Transverse colon (tissue), 4 donors: ENCODE data around the gene RAPGEF3. TPM values are rescaled to one million over a fixed set of nuclear protein-coding genes. Genes with fewer than 3 reads are reported as not detected.

Experiments used
- DNase-seq: peaks from one replicate; pipeline ENCODE4 v3.0.0-alpha.2; 2019
- H3K27ac ChIP-seq, 4 donors: fragments of 200-600 bp; sonication (generic); 2 replicates each; pipeline ENCODE4 v1.5.1; 2016 to 2018; ENCODE audit warnings: inconsistent platforms in 4 of 4
- H3K27me3 ChIP-seq: fragments of 200-600 bp; sonication (generic); 2 replicates; pipeline ENCODE4 v1.5.1; 2017; ENCODE audit warnings: inconsistent platforms
- H3K36me3 ChIP-seq, 4 donors: fragments of 200-600 bp; sonication (generic); 2 replicates each; pipeline ENCODE4 v1.5.1; 2017 to 2019; ENCODE audit warnings: inconsistent platforms in 4 of 4
- H3K4me1 ChIP-seq, 4 donors: fragments of 200-600 bp; sonication (generic); 2 replicates each; pipeline ENCODE4 v1.5.1; 2017 to 2020; ENCODE audit warnings: inconsistent platforms in 4 of 4
- H3K4me3 ChIP-seq, 4 donors: fragments of 200-600 bp; sonication (generic); 1 replicate in 1 of 4; 2 replicates in 3 of 4; pipeline versions ENCODE4 v1.5.1 to v1.6.1; 2017 to 2019; ENCODE audit warnings: inconsistent platforms in 4 of 4
- H3K9me3 ChIP-seq, 2 donors: fragments of 200-600 bp; sonication (generic); 2 replicates each; pipeline ENCODE4 v1.5.1; 2017 to 2019; ENCODE audit warnings: inconsistent platforms in 2 of 2
- CTCF ChIP-seq, 5 experiments: fragments of 200-600 bp in 3 of 5; fragments of 450-650 bp in 2 of 5; sonication (generic) in 3 of 5; IDR thresholded peaks; 1 replicate in 2 of 5; 2 replicates in 3 of 5; pipeline ENCODE4 v1.5.1; 2016 to 2017; ENCODE audit warnings: antibody characterized with exemption in 5 of 5, inconsistent platforms in 3 of 5, mild to moderate bottlenecking in 2 of 5, moderate library complexity in 1 of 5
- EP300 ChIP-seq: sonication (generic); formaldehyde crosslinking; IDR thresholded peaks from one replicate; pipeline ENCODE4 v1.6.1; 2017; ENCODE audit warnings: antibody characterized with exemption, low read depth
- POLR2A ChIP-seq: fragments of 450-650 bp; IDR thresholded peaks from one replicate; pipeline ENCODE4 v1.6.1; 2016; ENCODE audit warnings: antibody characterized with exemption, mild to moderate bottlenecking, moderate library complexity
- POLR2AphosphoS5 ChIP-seq, 3 donors: sonication (generic); formaldehyde crosslinking; IDR thresholded peaks; one replicate each; pipeline ENCODE4 v1.6.1; 2016; ENCODE audit warnings: antibody characterized with exemption in 3 of 3
- WGBS, 2 donors: methylation state at CpG; one replicate each; pipeline ENCODE4 v1.1.5; 2018; ENCODE audit warnings: low coverage in 1 of 2; 5-methylcytosine and 5-hydroxymethylcytosine counted together
- in situ Hi-C, 4 donors: fragments of 200-750 bp; cut with MboI; loops; one replicate each; pipeline versions ENCODE4 v1.15.0 to v1.15.1; 2017; ENCODE audit warnings: low sequenced_read_pairs in 3 of 4, low pct_ligation_motif_present in 1 of 4, low pct_unique_long_range_greater_than_20kb in 1 of 4
- intact Hi-C: fragments of 100-400 bp; cut with DNase I; formaldehyde crosslinking; loops from one replicate; pipeline ENCODE4 v1.15.1; 2023; ENCODE audit warnings: low total_unique reads
- total RNA-seq, 4 donors: library from RNA; depleted of rRNA; stranded (reverse); fragments of >200 nt; gene quantifications; one replicate each; pipeline ENCODE4 v1.1.0, GENCODE V29; 2016

RAPGEF3 gene
- total RNA-seq, 4 donors from 2014 or later, result 8.1 to 51.7 (median 24.6) TPM

- Histone ChIP-seq H3K27me3 (no peaks in the 10 kb centered on the region), H3K27ac (peak overlapping the region in 1 of 4 donors; percentile 55), H3K4me3 (no peak overlapping the region), H3K36me3 (peaks cover 0 to 10% (median 3%) of the 10 kb centered on the region in 4 donors), H3K9me3 (no peaks in the 10 kb centered on the region), H3K4me1 (peaks cover 20 to 39% (median 27%) of the 10 kb centered on the region in 4 donors)
- intact Hi-C loops (loop anchor here (2.0 to 5.0 kb wide), 2 partner anchors 57 to 68 kb away; no protein-coding TSS in a partner anchor), in situ Hi-C loops (loop anchor here in 2 of 4 donors (5.0 to 10.0 kb wide), 3 partner anchors 55 to 65 kb away; no protein-coding TSS in a partner anchor)
- TF ChIP-seq CTCF (IDR thresholded peaks at IDR 0.05), result no peak
- TF ChIP-seq POLR2A, result no peak
- TF ChIP-seq EP300, result no peak
- no peak for TF ChIP-seq POLR2AphosphoS5 (IDR thresholded peaks at IDR 0.05)
- no peak for DNase-seq
- WGBS, 2 donors, result 60 to 77% methylated on average over 1 to 11 of the region's 11 CpGs
Measured at GRCh38 chr12:47779943-47780504, 21.3 kb upstream of the RAPGEF3 start.

GRCh38 chr12:47779301-47779942 lies 20.7 kb upstream of the RAPGEF3 start:
- 0 to 42% methylated on average over 2 to 18 of the region's 19 CpGs for WGBS, 2 donors
- peak overlapping the region in 1 of 4 donors; percentile 55 for H3K27ac ChIP-seq
- intact Hi-C loops, result loop anchor here (2.0 to 5.0 kb wide), 2 partner anchors 57 to 67 kb away; no protein-coding TSS in a partner anchor

GRCh38 chr12:47778881-47779280 lies 20.2 kb upstream of the RAPGEF3 start:
- no peak for TF ChIP-seq POLR2A
- no peak for TF ChIP-seq CTCF (IDR thresholded peaks at IDR 0.05)
- TF ChIP-seq POLR2AphosphoS5 (IDR thresholded peaks at IDR 0.05), result no peak
- TF ChIP-seq EP300, result no peak
- intact Hi-C loops (loop anchor here (2.0 to 5.0 kb wide), 2 partner anchors 58 to 67 kb away; no protein-coding TSS in a partner anchor), in situ Hi-C loops (loop anchor here in 2 of 4 donors (5.0 to 10.0 kb wide), 2 partner anchors 62 to 64 kb away; no protein-coding TSS in a partner anchor)

More at GRCh38 chr12:47779301-47779942, 20.7 kb upstream of the RAPGEF3 start:
- no peaks in the 10 kb centered on the region for H3K27me3 ChIP-seq
- peaks cover 26 to 45% (median 31%) of the 10 kb centered on the region in 4 donors for H3K4me1 ChIP-seq
- TF ChIP-seq CTCF (IDR thresholded peaks at IDR 0.05), result peak; percentile 93 to 97 (median 95)
- no peak for TF ChIP-seq POLR2A
- peak in 1 of 3 donors; percentile 21 for TF ChIP-seq POLR2AphosphoS5 (IDR thresholded peaks at IDR 0.05)
- TF ChIP-seq EP300, result no peak
- peak; percentile 91 for DNase-seq
- in situ Hi-C loops, result loop anchor here in 2 of 4 donors (5.0 to 10.0 kb wide), 2 partner anchors 62 to 65 kb away; no protein-coding TSS in a partner anchor
- H3K9me3 ChIP-seq, result no peaks in the 10 kb centered on the region
- H3K4me3 ChIP-seq, result no peak overlapping the region
- peaks cover 0 to 4% (median under 1%) of the 10 kb centered on the region in 4 donors for H3K36me3 ChIP-seq

More at GRCh38 chr12:47778881-47779280, 20.2 kb upstream of the RAPGEF3 start:
- Histone ChIP-seq H3K27me3 (no peaks in the 10 kb centered on the region), H3K9me3 (no peaks in the 10 kb centered on the region), H3K4me1 (peaks cover 32 to 51% (median 37%) of the 10 kb centered on the region in 4 donors), H3K36me3 (no peaks in the 10 kb centered on the region), H3K4me3 (no peak overlapping the region), H3K27ac (peak overlapping the region in 1 of 4 donors; percentile 16)
- WGBS, 2 donors, result 64 to 70% methylated on average over 1 to 14 of the region's 14 CpGs
- no peak for DNase-seq
